Measurements from ENCODE around the gene ZBED5. TPM values are rescaled to one million over a fixed set of nuclear protein-coding genes. Genes with fewer than 3 reads are reported as not detected.

ZBED5 gene
- polyA plus RNA-seq, 1 donor (not counting 4 experiments of a cell fraction or from before 2014, with no cell fraction given), result 75.1 TPM

DNA sequence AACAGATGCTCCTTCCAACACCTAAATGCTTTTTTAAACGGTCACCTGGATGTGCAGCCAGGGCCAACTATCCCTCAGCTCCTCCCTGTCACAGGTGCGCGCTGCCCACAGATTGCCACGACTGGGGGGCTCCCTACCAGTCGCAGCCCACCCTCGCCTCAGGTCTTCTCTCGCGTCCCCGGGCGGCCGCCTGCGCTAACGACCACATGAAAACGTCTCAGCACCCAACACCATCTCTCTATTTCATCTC, 469 bp downstream of the ZBED5 start:
- Histone ChIP-seq H3K9ac (ENCODE audit: control insufficient read depth, extremely low read depth, insufficient read depth, low read length) (peak overlapping the region; percentile 93), H3K9me3 (ENCODE audit: control insufficient read depth, low read depth, low read length) (no peaks in the 10 kb centered on the region), H3K36me3 (ENCODE audit: control insufficient read depth in 2 of 2, extremely low read depth in 1 of 2, insufficient read depth in 2 of 2, low read length in 2 of 2) (peaks cover 11 to 14% of the 10 kb centered on the region in 2 experiments), H3K9me1 (ENCODE audit: control insufficient read depth, extremely low read depth, insufficient read depth, low read length) (no peaks in the 10 kb centered on the region), H3K27ac (ENCODE audit: control insufficient read depth, insufficient read depth, low read length) (peak overlapping the region; percentile 93), H4K20me1 (ENCODE audit: control insufficient read depth, extremely low read depth, insufficient read depth, low read length) (no peaks in the 10 kb centered on the region), H3K79me2 (ENCODE audit: control insufficient read depth, insufficient read depth, low read length) (peaks cover 47% of the 10 kb centered on the region), H3K27me3 (ENCODE audit: control insufficient read depth, extremely low read depth, insufficient read depth, low read length) (no peaks in the 10 kb centered on the region), H2AFZ (ENCODE audit: control insufficient read depth, low read length) (peak overlapping the region; percentile 94), H3K4me3 (ENCODE audit: control insufficient read depth in 2 of 3, extremely low read depth in 1 of 3, insufficient read depth in 2 of 3, low read depth in 1 of 3, low read length in 3 of 3) (peak overlapping the region; percentile 78 to 87 (median 83)), H3K4me2 (ENCODE audit: control insufficient read depth, extremely low read depth, insufficient read depth, low read depth, low read length) (peak overlapping the region; percentile 97), H3K4me1 (ENCODE audit: control insufficient read depth, extremely low read depth, insufficient read depth, low read length) (peaks cover 6% of the 10 kb centered on the region)
- TF ChIP-seq, protein P1, sequence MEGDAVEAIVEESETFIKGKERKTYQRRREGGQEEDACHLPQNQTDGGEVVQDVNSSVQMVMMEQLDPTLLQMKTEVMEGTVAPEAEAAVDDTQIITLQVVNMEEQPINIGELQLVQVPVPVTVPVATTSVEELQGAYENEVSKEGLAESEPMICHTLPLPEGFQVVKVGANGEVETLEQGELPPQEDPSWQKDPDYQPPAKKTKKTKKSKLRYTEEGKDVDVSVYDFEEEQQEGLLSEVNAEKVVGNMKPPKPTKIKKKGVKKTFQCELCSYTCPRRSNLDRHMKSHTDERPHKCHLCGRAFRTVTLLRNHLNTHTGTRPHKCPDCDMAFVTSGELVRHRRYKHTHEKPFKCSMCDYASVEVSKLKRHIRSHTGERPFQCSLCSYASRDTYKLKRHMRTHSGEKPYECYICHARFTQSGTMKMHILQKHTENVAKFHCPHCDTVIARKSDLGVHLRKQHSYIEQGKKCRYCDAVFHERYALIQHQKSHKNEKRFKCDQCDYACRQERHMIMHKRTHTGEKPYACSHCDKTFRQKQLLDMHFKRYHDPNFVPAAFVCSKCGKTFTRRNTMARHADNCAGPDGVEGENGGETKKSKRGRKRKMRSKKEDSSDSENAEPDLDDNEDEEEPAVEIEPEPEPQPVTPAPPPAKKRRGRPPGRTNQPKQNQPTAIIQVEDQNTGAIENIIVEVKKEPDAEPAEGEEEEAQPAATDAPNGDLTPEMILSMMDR (optimal IDR thresholded peaks at IDR 0.05 in 1 of 3, IDR thresholded peaks at IDR 0.05 in 1 of 3, conservative IDR thresholded peaks at IDR 0.05 in 1 of 3; ENCODE audit: extremely low read depth in 1 of 3, insufficient read depth in 2 of 3, low read length in 3 of 3), result no peak
- TF ChIP-seq EZH2 (IDR thresholded peaks at IDR 0.05; ENCODE audit: low read length), result no peak
- dilution Hi-C loops (cut with MboI; ENCODE audit: extremely low pct_ligation_motif_present, low sequenced_read_pairs), result no loop called here
- DNase-seq (ENCODE audit: low read depth, low spot score), result no peak
- no peak for FAIRE-seq

DNA sequence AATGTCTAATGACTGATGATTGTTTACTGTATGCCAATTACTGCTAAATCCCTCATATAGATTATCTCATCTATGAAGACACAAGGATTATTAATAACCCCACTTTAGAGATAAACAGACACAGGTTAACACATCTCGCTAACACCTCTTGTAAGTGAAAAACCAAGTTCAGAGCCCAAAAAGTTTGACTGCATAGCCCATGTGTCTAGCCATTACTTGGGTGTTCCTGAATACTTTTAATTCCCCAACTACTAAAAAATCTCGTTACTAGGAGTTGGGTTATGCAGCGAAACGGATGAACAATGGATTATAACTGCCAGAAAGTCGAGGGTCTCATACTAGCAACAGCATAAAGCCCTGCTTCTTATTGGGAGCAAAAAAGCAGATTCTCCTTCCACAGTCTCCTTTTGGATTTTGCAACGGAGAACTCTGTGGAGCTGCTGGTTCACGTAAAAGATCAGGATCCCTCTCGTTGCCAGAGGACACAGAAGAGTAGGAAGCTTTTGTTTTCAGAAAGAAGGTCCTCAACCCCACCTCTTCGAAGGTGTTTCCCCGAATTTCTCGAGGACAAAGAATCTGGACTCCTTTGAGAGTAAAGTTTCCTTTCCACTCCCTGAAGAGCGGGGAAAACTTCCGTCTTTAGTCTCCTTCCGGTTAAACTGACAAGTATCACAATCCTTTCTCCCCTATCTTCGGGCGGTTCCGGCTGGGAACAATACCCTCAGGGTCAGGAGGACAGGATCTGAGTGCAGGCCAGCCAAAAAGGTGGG, 979 bp downstream of the ZBED5 start:
- FAIRE-seq (no peak), DNase-seq (ENCODE audit: low read depth, low spot score) (no peak)
- no peaks in the 10 kb centered on the region for H3K9me1 ChIP-seq (ENCODE audit: control insufficient read depth, extremely low read depth, insufficient read depth, low read length)
- peak overlapping the region; percentile 97 for H3K4me2 ChIP-seq (ENCODE audit: control insufficient read depth, extremely low read depth, insufficient read depth, low read depth, low read length)
- H3K4me3 ChIP-seq (ENCODE audit: control insufficient read depth in 2 of 3, extremely low read depth in 1 of 3, insufficient read depth in 2 of 3, low read depth in 1 of 3, low read length in 3 of 3), result peak overlapping the region; percentile 78 to 87 (median 83)
- H2AFZ ChIP-seq (ENCODE audit: control insufficient read depth, low read length), result peak overlapping the region; percentile 94
- no peaks in the 10 kb centered on the region for H3K27me3 ChIP-seq (ENCODE audit: control insufficient read depth, extremely low read depth, insufficient read depth, low read length)
- peaks cover 47% of the 10 kb centered on the region for H3K79me2 ChIP-seq (ENCODE audit: control insufficient read depth, insufficient read depth, low read length)
- no peaks in the 10 kb centered on the region for H4K20me1 ChIP-seq (ENCODE audit: control insufficient read depth, extremely low read depth, insufficient read depth, low read length)
- peak overlapping the region; percentile 93 for H3K9ac ChIP-seq (ENCODE audit: control insufficient read depth, extremely low read depth, insufficient read depth, low read length)
- no peaks in the 10 kb centered on the region for H3K9me3 ChIP-seq (ENCODE audit: control insufficient read depth, low read depth, low read length)
- H3K4me1 ChIP-seq (ENCODE audit: control insufficient read depth, extremely low read depth, insufficient read depth, low read length), result peaks cover 6% of the 10 kb centered on the region
- TF ChIP-seq EZH2 (IDR thresholded peaks at IDR 0.05; ENCODE audit: low read length), result no peak
- TF ChIP-seq, protein P1 (optimal IDR thresholded peaks at IDR 0.05 in 1 of 3, IDR thresholded peaks at IDR 0.05 in 1 of 3, conservative IDR thresholded peaks at IDR 0.05 in 1 of 3; ENCODE audit: extremely low read depth in 1 of 3, insufficient read depth in 2 of 3, low read length in 3 of 3), result no peak
- dilution Hi-C loops (cut with MboI; ENCODE audit: extremely low pct_ligation_motif_present, low sequenced_read_pairs), result no loop called here
- H3K27ac ChIP-seq (ENCODE audit: control insufficient read depth, insufficient read depth, low read length), result peak overlapping the region; percentile 93
- H3K36me3 ChIP-seq (ENCODE audit: control insufficient read depth in 2 of 2, extremely low read depth in 1 of 2, insufficient read depth in 2 of 2, low read length in 2 of 2), result peaks cover 11 to 14% of the 10 kb centered on the region in 2 experiments

All from keratinocyte (primary cell).